HepG2 (cell line): ENCODE results near the gene CDC123. TPM values are rescaled to one million over a fixed set of nuclear protein-coding genes. Genes with fewer than 3 reads are reported as not detected.

Experiments used
- AKNA ChIP-seq: sonication (generic); formaldehyde crosslinking; IDR thresholded peaks from 2 replicates; pipeline ENCODE4 v1.4.0; 2020; ENCODE audit warnings: missing genetic modification reagents, borderline replicate concordance
- ATF5 ChIP-seq: sonication (generic); formaldehyde crosslinking; IDR thresholded peaks from 2 replicates; pipeline ENCODE4 v1.4.0; 2020; ENCODE audit warnings: mild to moderate bottlenecking, low read depth, missing genetic modification reagents
- BRCA1 ChIP-seq: sonication (generic); formaldehyde crosslinking; IDR thresholded peaks from 2 replicates; pipeline ENCODE4 v1.4.0; 2020; ENCODE audit warnings: missing genetic modification reagents
- CREM ChIP-seq, 2 experiments: sonication (generic) in 1 of 2; formaldehyde crosslinking in 1 of 2; IDR thresholded peaks; 2 replicates each; pipeline versions ENCODE4 v1.4.0 to v1.6.1; 2016 to 2020; ENCODE audit warnings: antibody characterized with exemption in 1 of 2, mild to moderate bottlenecking in 1 of 2, missing genetic modification reagents in 1 of 2
- DZIP1 ChIP-seq: sonication (generic); formaldehyde crosslinking; IDR thresholded peaks from 2 replicates; pipeline ENCODE4 v1.5.0; 2020; ENCODE audit warnings: mild to moderate bottlenecking, missing genetic modification reagents
- HCFC1 ChIP-seq: fragments of 150-350 bp; IDR thresholded peaks from 2 replicates; pipeline ENCODE4 v1.6.1; 2014; ENCODE audit warnings: low read depth, low read length
- MIER3 ChIP-seq: IDR thresholded peaks from 2 replicates; pipeline ENCODE4 v1.6.1; 2016; ENCODE audit warnings: missing compliant biosample characterization, borderline replicate concordance
- SMYD3 ChIP-seq: sonication (generic); formaldehyde crosslinking; IDR thresholded peaks from 2 replicates; pipeline ENCODE4 v1.8.1; 2023; ENCODE audit warnings: mild to moderate bottlenecking, missing genetic modification reagents
- TBL1XR1 ChIP-seq: fragments of 150-350 bp; IDR thresholded peaks from 2 replicates; pipeline ENCODE4 v1.6.1; 2014; ENCODE audit warnings: borderline replicate concordance, low read length; ENCODE audit not compliant: partially characterized antibody
- ZBTB4 ChIP-seq: sonication (generic); formaldehyde crosslinking; IDR thresholded peaks from 2 replicates; pipeline ENCODE4 v1.4.0; 2020; ENCODE audit warnings: missing genetic modification reagents, mild to moderate bottlenecking, borderline replicate concordance
- ZNF503 ChIP-seq: sonication (generic); formaldehyde crosslinking; IDR thresholded peaks from 2 replicates; pipeline ENCODE4 v1.4.0; 2020; ENCODE audit warnings: missing genetic modification reagents
- ZNF644 ChIP-seq: IDR thresholded peaks from 2 replicates; pipeline ENCODE4 v1.6.1; 2016; ENCODE audit warnings: low read depth
- ZNF703 ChIP-seq: sonication (generic); formaldehyde crosslinking; IDR thresholded peaks from 2 replicates; pipeline ENCODE4 v1.5.1; 2020; ENCODE audit warnings: missing genetic modification reagents, mild to moderate bottlenecking, moderate library complexity, borderline replicate concordance
- polyA plus RNA-seq, 8 experiments: library from polyadenylated mRNA; depleted of rRNA in 3 of 8; stranded (reverse) in 7 of 8; unstranded in 1 of 8; fragments of >200 nt; fragmentation: Illumina TruSeq in 4 of 8; extraction: Trizol in 4 of 8; gene quantifications; 2 replicates each; pipeline versions ENCODE4 v1.2.1 to v1.2.3, GENCODE V29; 2011 to 2016; ENCODE audit warnings: low read depth in 4 of 8, missing spikeins in 1 of 8, mixed read lengths in 1 of 8; ENCODE audit not compliant: insufficient read depth in 1 of 8
- total RNA-seq, 5 experiments: library from RNA; depleted of rRNA; stranded (reverse); fragments of >200 nt; fragmentation: Illumina TruSeq; extraction: Trizol; gene quantifications; 2 replicates each; pipeline ENCODE4 v1.2.3, GENCODE V29; 2016; ENCODE audit warnings: low read depth in 1 of 5

CDC123 gene
- total and polyA plus RNA-seq, 2 of the 13 experiments (the other 11 are each of a cell fraction or from before 2014, with no cell fraction given), result 63.3 to 153 TPM

GRCh38 chr10:12237265-12238220 is 41.6 kb downstream of the CDC123 start (continued):
- TF ChIP-seq MIER3 (CRISPR knock-in tag) (no peak; the same call in 1 of the 2 replicates), AKNA (CRISPR knock-in tag) (no peak), ZNF503 (CRISPR knock-in tag) (0 out of 2 replicates have a peak, but pooled peaks have one; percentile 57), SMYD3 (CRISPR knock-in tag) (0 out of 2 replicates have a peak, but pooled peaks have one; percentile 25), ATF5 (CRISPR knock-in tag) (no peak), DZIP1 (no peak), ZBTB4 (no peak), ZNF703 (no peak), BRCA1 (CRISPR knock-in tag) (no peak), CREM (IDR thresholded peaks at IDR 0.05) (peak; percentile 85), CREM (CRISPR knock-in tag; IDR thresholded peaks at IDR 0.05) (no peak), HCFC1 (no peak), ZNF644 (0 out of 2 replicates have a peak, but pooled peaks have one; percentile 37), TBL1XR1 (peak; percentile 62)
